AG04449 (cell line): Measurements from ENCODE around the gene NFIX.

Experiments
- CTCF ChIA-PET: fragments of 350-600 bp; formaldehyde crosslinking; extraction: SDS; loops from one replicate; lab custom pipeline; 2021; ENCODE audit warnings: antibody characterized with exemption; lab: Yijun Ruan, JAX
- POLR2A ChIA-PET: fragments of 400-600, 350-600 bp; formaldehyde crosslinking; extraction: SDS; loops from one replicate; lab custom pipeline; 2020; ENCODE audit warnings: antibody characterized with exemption, inconsistent platforms; lab: Yijun Ruan, JAX
- DNase-seq: peaks from one replicate; pipeline ENCODE4 v3.0.0-alpha.2; 2010; ENCODE audit warnings: low read depth, low spot score
- H3K4me3 ChIP-seq: 2 replicates; pipeline ENCODE4 v1.5.1; 2011; ENCODE audit warnings: low read depth, mild to moderate bottlenecking, control low read depth, low read length
- CTCF ChIP-seq: IDR thresholded peaks from one replicate; pipeline ENCODE4 v1.5.1; 2011; ENCODE audit warnings: mild to moderate bottlenecking, moderate library complexity, low read length, control low read depth, inconsistent platforms; ENCODE audit not compliant: insufficient read depth; ENCODE audit errors: missing control alignments

NFIX gene

DNA sequence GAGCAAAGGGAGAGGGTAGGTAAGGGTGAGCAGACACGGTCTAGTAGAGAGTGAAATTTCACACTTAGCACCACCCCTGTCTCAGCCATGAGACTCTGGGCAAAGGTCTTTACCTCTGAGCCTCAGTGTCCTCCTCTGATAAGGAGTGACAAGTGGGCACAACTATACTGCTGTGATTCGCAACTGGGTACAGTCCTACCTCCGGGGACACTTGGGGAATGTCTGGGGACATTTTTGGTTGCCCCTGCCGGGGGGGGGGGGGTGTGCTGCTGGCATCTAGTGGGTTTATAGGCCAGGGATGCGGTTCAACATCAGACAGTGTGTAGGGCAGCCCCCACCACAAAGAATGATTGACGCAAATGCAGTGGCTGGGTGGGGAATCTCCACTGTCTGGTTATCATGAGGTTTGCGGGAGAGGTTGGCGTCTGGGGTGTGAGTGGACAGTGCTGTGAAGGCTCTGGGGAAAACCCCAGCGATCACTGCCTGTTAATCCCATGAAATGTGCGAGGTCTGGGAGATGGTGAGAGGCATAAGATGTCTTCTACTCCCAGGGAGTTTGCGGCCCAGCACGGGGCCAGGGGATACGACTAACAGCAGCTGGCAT is 127.1 kb downstream of the NFIX start:
- ChIA-PET POLR2A (interaction anchor here (0.9 to 1.4 kb wide), 3 partner anchors 10 to 32 kb away, joined by 3 to 4 read pairs (median 4); no protein-coding TSS in a partner anchor), CTCF (interaction anchor here (1.0 kb wide), 1 partner anchor 10 kb away, joined by 3 read pairs; no protein-coding TSS in a partner anchor)
- DNase-seq: no peak
- no peak for TF ChIP-seq CTCF
- no peak overlapping the region for H3K4me3 ChIP-seq

GRCh38 chr19:13122980-13123957 is 128.0 kb downstream of the NFIX start:
- ChIA-PET CTCF (interaction anchor here (1.0 to 1.1 kb wide), 3 partner anchors 9 to 158 kb away, joined by 3 to 4 read pairs (median 3); no protein-coding TSS in a partner anchor), POLR2A (interaction anchor here (0.9 to 1.4 kb wide), 3 partner anchors 9 to 31 kb away, joined by 3 to 4 read pairs (median 4); no protein-coding TSS in a partner anchor)
- no peak overlapping the region for H3K4me3 ChIP-seq
- TF ChIP-seq CTCF: no peak
- no peak for DNase-seq

DNA sequence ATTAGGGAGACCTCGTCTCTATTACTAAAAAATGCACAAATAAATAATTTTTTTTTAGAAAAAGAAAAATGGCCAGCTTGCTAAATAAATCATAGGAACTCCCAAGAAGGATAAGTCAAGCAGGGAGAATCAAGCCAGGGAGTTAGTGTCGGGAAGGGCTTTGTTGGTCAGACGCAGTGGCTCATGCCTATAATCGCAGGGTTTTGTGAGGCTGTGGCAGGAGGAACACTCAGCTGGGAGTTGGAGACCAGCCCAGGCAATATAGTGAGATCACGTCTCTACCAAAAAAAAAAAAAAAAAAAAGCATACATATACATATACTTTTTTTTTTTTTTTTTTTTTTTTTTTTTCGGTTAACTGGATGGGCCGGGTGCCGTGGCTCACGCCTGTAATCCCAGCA is 131.8 kb downstream of the NFIX start:
- ChIA-PET POLR2A (interaction anchor here (0.9 kb wide), 1 partner anchor 28 kb away, joined by 5 read pairs; no protein-coding TSS in a partner anchor), CTCF (interaction anchor here (1.2 to 2.6 kb wide), 3 partner anchors 33 to 162 kb away, joined by 4 to 14 read pairs (median 9); no protein-coding TSS in a partner anchor)
- no peak for DNase-seq
- TF ChIP-seq CTCF: no peak
- no peak overlapping the region for H3K4me3 ChIP-seq

- no peak overlapping the region for H3K4me3 ChIP-seq
- POLR2A ChIA-PET: interaction anchor here (0.6 to 0.9 kb wide), 2 partner anchors 27 to 143 kb away, joined by 3 to 5 read pairs; no protein-coding TSS in a partner anchor
- DNase-seq: no peak
- TF ChIP-seq CTCF: no peak
- CTCF ChIA-PET: interaction anchor here (0.8 to 2.0 kb wide), 3 partner anchors 9 to 152 kb away, joined by 3 to 9 read pairs (median 6); no protein-coding TSS in a partner anchor
Measured at GRCh38 chr19:13127811-13128575, 132.7 kb downstream of the NFIX start.

DNA sequence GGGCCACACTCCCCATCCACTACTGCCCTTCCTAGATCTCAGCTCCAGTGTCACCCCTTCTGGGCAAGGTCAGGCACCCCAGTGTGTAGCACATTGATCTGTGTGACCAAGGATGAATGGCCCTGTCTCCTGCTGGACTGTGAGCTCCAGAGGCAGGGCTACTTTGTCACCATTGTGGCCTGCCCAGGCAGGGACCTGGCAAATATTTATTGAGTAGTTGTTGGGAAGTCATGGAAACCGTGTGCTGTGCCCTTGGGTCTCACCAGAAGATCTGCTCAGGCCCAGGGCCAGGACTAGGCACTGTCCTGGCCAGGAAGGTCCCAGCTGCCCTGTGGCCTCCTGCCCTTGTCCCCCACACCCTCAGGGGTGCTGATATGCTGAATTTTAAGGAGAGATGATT is 133.3 kb downstream of the NFIX start:
- no peak overlapping the region for H3K4me3 ChIP-seq
- ChIA-PET POLR2A (interaction anchor here (1.0 kb wide), 1 partner anchor 15 kb away, joined by 3 read pairs; no protein-coding TSS in a partner anchor), CTCF (interaction anchor here (1.2 to 2.0 kb wide), 3 partner anchors 9 to 163 kb away, joined by 6 to 9 read pairs (median 7); no protein-coding TSS in a partner anchor)
- TF ChIP-seq CTCF: no peak
- DNase-seq: no peak
